ENCODE results near the gene LYL1.

LYL1 gene

DNA sequence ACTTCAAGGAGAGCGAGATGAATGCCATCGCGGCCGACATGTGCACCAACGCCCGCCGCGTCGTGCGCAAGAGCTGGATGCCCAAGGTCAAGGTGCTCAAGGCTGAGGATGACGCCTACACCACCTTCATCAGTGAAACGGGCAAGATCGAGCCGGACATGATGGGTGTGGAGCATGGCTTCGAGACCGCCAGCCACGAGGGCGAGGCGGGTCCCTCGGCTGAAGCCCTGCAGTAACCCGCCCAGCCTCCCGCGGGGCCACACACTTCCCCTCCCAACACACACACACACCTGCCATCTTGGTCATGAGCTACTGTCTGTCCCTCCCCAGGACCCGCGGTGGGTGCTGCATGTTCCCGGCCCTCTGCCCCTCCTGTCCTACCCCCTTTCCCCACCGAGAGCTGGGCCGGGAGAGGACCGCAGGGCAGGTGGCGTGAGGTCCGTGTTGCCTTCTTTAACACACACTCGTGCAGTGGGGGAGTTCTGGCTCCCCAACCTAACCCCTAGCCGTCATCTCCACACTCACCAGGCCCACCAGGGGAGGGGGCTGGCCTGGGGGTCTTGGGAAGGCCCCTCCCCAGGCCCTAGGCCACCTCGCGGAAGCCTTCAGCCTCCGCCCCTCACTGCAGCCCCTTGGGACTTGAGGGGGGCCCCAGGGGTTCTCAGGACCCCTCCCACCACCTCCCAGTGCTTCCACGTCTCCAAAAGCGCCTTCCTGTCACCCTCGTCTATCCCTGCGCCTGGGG is 35.7 kb upstream of the LYL1 start:
- Histone ChIP-seq H3K9me3 (ENCODE audit: control insufficient read depth, insufficient read depth, low read depth, low read length) (no peaks in the 10 kb centered on the region), H3K9ac (ENCODE audit: low read length) (no peak overlapping the region), H3K27ac (ENCODE audit: low read depth, low read length) (no peak overlapping the region), H3K4me3 (ENCODE audit: low read depth, low read length) (no peak overlapping the region), H3K4me1 (ENCODE audit: control insufficient read depth, insufficient read depth, low read length) (no peaks in the 10 kb centered on the region), H3K36me3 (ENCODE audit: control insufficient read depth, insufficient read depth, low read length) (peaks cover 59% of the 10 kb centered on the region), H3K27me3 (ENCODE audit: control insufficient read depth, insufficient read depth, low read length) (no peaks in the 10 kb centered on the region)

DNA sequence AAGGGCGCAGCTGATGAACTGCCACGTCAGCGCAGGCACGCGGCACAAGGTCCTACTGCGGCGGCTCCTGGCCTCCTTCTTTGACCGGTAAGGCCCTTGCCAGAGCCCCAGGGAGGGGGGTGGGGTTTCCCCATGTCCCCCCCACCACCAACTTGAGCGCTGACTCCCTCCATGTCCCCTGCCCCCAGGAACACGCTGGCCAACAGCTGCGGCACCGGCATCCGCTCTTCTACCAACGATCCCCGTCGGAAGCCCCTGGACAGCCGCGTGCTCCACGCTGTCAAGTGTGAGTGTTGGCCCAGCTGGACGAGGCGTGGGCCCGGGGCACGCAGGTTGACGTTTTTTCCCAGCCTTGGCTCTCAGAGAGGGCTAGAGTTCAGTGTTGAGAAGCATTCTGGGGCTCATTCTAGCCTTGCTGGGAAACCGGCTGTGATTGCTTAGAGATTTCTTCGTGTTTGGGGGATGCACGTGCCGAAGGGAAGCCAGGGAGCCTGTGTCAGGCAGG is 34.7 kb upstream of the LYL1 start:
- Histone ChIP-seq H3K4me1 (ENCODE audit: control insufficient read depth, insufficient read depth, low read length) (no peaks in the 10 kb centered on the region), H3K36me3 (ENCODE audit: control insufficient read depth, insufficient read depth, low read length) (peaks cover 68% of the 10 kb centered on the region), H3K9ac (ENCODE audit: low read length) (no peak overlapping the region), H3K9me3 (ENCODE audit: control insufficient read depth, insufficient read depth, low read depth, low read length) (no peaks in the 10 kb centered on the region), H3K27me3 (ENCODE audit: control insufficient read depth, insufficient read depth, low read length) (no peaks in the 10 kb centered on the region), H3K27ac (ENCODE audit: low read depth, low read length) (no peak overlapping the region), H3K4me3 (ENCODE audit: low read depth, low read length) (no peak overlapping the region)

DNA sequence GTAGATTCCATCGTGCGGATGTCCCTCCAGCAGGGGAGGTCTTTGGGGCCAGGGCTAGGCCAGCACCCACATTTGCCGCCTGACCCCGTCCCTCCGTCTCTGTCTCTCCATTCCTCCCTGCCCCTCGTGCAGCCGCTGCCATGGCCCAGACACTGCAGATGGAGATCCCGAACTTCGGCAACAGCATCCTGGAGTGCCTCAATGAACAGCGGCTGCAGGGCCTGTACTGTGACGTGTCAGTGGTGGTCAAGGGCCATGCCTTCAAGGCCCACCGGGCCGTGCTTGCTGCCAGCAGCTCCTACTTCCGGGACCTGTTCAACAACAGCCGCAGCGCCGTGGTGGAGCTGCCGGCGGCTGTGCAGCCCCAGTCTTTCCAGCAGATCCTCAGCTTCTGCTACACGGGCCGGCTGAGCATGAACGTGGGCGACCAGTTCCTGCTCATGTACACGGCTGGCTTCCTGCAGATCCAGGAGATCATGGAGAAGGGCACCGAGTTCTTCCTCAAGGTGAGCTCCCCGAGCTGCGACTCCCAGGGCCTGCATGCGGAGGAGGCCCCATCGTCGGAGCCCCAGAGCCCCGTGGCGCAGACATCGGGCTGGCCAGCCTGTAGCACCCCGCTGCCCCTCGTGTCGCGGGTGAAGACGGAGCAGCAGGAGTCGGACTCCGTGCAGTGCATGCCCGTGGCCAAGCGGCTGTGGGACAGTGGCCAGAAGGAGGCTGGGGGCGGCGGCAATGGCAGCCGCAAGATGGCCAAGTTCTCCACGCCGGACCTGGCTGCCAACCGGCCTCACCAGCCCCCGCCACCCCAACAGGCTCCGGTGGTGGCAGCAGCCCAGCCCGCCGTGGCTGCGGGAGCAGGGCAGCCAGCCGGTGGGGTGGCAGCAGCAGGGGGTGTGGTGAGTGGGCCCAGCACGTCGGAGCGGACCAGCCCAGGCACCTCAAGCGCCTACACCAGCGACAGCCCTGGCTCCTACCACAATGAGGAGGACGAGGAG is 32.7 kb upstream of the LYL1 start:
- H3K36me3 ChIP-seq (ENCODE audit: control insufficient read depth, insufficient read depth, low read length) = peaks cover 74% of the 10 kb centered on the region
- H3K9ac ChIP-seq (ENCODE audit: low read length) = no peak overlapping the region
- no peak overlapping the region for H3K4me3 ChIP-seq (ENCODE audit: low read depth, low read length)
- H3K4me1 ChIP-seq (ENCODE audit: control insufficient read depth, insufficient read depth, low read length) = no peaks in the 10 kb centered on the region
- no peaks in the 10 kb centered on the region for H3K9me3 ChIP-seq (ENCODE audit: control insufficient read depth, insufficient read depth, low read depth, low read length)
- H3K27me3 ChIP-seq (ENCODE audit: control insufficient read depth, insufficient read depth, low read length) = no peaks in the 10 kb centered on the region
- H3K27ac ChIP-seq (ENCODE audit: low read depth, low read length) = no peak overlapping the region

DNA sequence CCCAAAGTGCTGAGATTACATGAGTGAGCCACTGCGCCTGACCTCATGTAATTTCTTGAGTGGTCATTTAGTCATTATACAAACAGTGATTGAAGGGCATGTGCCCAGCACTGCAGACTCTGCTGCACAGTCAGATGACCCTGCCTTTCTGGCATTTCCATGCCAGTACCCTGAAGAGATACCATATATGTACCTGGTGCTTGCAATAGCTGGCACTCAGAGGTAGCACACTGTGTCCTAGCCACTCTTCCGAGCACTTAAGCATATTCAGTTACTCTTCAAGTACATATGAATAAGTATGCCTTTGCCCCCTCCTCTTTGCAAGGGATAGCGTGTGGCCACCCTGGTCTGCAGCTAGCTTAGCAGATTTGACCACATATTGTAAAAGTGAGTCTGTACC is 32.0 kb upstream of the LYL1 start:
- H3K4me1 ChIP-seq (ENCODE audit: control insufficient read depth, insufficient read depth, low read length) = no peaks in the 10 kb centered on the region
- H3K36me3 ChIP-seq (ENCODE audit: control insufficient read depth, insufficient read depth, low read length) = peaks cover 74% of the 10 kb centered on the region
- no peak overlapping the region for H3K27ac ChIP-seq (ENCODE audit: low read depth, low read length)
- no peaks in the 10 kb centered on the region for H3K27me3 ChIP-seq (ENCODE audit: control insufficient read depth, insufficient read depth, low read length)
- H3K9ac ChIP-seq (ENCODE audit: low read length) = no peak overlapping the region
- no peak overlapping the region for H3K4me3 ChIP-seq (ENCODE audit: low read depth, low read length)
- H3K9me3 ChIP-seq (ENCODE audit: control insufficient read depth, insufficient read depth, low read depth, low read length) = no peaks in the 10 kb centered on the region

DNA sequence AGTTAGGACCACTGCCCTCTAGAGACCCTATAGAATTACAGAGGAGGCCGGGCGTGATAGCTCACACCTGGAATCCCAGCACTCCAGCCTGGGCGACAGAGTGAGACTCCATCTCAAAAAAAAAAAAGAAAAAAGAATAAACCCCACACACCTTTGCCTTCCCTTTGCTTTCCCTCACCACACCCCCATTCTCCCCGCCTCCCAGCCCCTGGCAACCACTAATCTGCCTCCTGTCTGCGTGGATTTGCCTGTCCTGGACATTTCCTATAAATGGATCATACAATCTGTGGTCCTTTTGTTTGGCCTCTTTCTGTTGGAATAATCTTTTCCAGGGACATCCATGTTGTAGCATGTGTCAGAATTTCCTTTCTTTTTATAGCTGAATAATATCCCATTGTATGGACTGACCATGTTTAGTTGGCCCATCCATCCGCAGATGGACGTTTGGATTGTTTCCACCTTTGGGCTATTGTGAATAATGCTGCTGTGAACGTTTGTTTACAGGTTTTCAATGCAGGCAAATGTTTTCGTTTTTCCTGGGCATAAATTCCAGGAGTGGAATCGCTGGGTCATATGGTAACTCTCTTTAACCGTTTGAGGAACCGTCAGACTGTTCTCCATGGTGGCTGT is 30.7 kb upstream of the LYL1 start:
- no peak overlapping the region for H3K27ac ChIP-seq (ENCODE audit: low read depth, low read length)

DNA sequence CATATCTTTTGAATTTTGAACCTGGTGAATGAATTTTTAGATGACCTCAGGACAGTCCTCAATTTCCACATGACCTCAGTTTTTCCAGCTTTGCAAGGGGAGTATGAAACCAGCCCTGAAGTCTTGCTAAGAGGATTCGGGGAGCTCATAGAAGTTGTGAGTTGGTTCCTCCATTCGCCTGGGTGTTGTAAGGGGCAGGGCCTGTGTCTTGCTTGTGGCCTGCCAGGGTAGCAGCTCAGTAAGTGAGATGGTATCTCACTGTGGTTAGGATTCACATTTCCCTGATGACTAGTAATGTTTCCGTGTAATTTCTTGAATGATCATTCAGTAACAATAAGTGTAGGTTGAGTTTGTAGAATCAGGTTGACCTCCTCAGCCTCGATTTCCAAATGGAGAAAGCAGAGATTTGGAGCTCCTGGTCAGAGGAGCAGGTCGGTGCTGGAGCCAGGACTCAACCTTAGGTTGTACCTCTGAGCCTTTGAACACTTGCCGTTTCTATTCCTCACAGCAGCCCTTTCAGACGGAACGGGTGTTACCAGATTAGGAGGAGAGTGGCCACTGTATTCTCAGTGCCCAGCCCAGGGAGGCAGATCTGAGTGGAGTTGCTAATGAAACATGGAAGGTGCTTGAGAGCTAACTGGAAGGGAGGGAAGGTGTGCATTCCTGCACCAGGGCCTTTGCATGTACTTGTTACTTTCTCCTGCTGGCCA is 30.0 kb upstream of the LYL1 start:
- Histone ChIP-seq H3K4me1 (ENCODE audit: control insufficient read depth, insufficient read depth, low read length) (no peaks in the 10 kb centered on the region), H3K27ac (ENCODE audit: low read depth, low read length) (no peak overlapping the region), H3K36me3 (ENCODE audit: control insufficient read depth, insufficient read depth, low read length) (peaks cover 61% of the 10 kb centered on the region), H3K9ac (ENCODE audit: low read length) (no peak overlapping the region), H3K9me3 (ENCODE audit: control insufficient read depth, insufficient read depth, low read depth, low read length) (no peaks in the 10 kb centered on the region), H3K27me3 (ENCODE audit: control insufficient read depth, insufficient read depth, low read length) (no peaks in the 10 kb centered on the region), H3K4me3 (ENCODE audit: low read depth, low read length) (no peak overlapping the region)

More for the DNA sequence above, 30.7 kb upstream of the LYL1 start:
- H3K27me3 ChIP-seq (ENCODE audit: control insufficient read depth, insufficient read depth, low read length) = no peaks in the 10 kb centered on the region
- H3K4me1 ChIP-seq (ENCODE audit: control insufficient read depth, insufficient read depth, low read length) = no peaks in the 10 kb centered on the region
- no peak overlapping the region for H3K4me3 ChIP-seq (ENCODE audit: low read depth, low read length)
- H3K9ac ChIP-seq (ENCODE audit: low read length) = no peak overlapping the region
- H3K36me3 ChIP-seq (ENCODE audit: control insufficient read depth, insufficient read depth, low read length) = peaks cover 68% of the 10 kb centered on the region
- no peaks in the 10 kb centered on the region for H3K9me3 ChIP-seq (ENCODE audit: control insufficient read depth, insufficient read depth, low read depth, low read length)

DNA sequence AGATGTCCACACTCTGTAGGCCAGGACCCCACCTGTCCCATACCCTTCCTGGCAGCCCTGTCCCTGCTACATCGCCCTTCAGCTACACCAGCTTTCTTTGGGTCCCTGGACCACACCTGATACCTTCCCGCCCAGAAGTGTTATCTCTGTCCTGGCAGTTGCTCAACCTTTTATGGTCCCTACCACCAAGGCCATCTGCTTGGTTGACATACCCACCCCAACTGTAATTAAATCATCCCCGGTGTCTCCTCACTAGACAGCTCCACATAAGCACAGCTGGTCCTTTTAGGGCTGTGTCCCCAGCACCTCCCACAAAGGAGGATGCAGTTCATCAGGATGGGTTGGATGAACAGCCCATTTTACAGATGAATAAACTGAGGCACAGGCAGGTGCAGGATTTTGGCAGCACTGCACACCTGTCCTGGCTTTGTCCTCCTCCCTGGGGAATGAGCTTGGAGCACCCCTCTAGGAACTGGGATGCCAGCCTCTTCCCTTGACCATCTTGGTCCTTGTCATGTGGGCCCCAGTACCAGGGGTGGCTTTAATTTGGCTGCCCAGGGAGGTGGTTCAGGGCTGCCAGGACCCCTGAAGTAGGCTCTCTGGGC is 28.3 kb upstream of the LYL1 start:
- Histone ChIP-seq H3K27me3 (ENCODE audit: control insufficient read depth, insufficient read depth, low read length) (no peaks in the 10 kb centered on the region), H3K4me3 (ENCODE audit: low read depth, low read length) (no peak overlapping the region), H3K9ac (ENCODE audit: low read length) (no peak overlapping the region), H3K27ac (ENCODE audit: low read depth, low read length) (no peak overlapping the region), H3K4me1 (ENCODE audit: control insufficient read depth, insufficient read depth, low read length) (no peaks in the 10 kb centered on the region), H3K9me3 (ENCODE audit: control insufficient read depth, insufficient read depth, low read depth, low read length) (no peaks in the 10 kb centered on the region), H3K36me3 (ENCODE audit: control insufficient read depth, insufficient read depth, low read length) (peaks cover 53% of the 10 kb centered on the region)

DNA sequence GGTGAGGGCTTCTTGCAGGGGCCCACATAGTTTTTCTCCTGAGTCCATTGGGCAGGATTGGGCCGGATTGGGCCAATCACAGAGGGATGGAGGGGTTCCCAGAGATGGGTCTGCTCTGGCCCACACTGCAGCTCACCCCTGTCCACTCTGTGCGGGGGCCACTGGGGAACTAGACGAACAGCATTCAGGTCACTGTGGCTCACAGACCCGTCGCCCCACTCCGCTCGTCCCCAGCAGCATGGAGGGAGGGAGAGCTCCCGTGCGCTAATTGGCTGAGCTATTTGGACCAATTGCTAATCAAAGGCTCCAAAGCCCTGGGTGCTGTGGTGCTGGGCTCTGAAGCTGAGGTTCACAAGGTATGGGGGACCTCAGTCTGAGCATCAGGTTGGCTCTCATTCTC is 26.7 kb upstream of the LYL1 start:
- Histone ChIP-seq H3K27me3 (ENCODE audit: control insufficient read depth, insufficient read depth, low read length) (no peaks in the 10 kb centered on the region), H3K36me3 (ENCODE audit: control insufficient read depth, insufficient read depth, low read length) (peaks cover 45% of the 10 kb centered on the region), H3K9ac (ENCODE audit: low read length) (no peak overlapping the region), H3K4me3 (ENCODE audit: low read depth, low read length) (no peak overlapping the region), H3K4me1 (ENCODE audit: control insufficient read depth, insufficient read depth, low read length) (no peaks in the 10 kb centered on the region), H3K9me3 (ENCODE audit: control insufficient read depth, insufficient read depth, low read depth, low read length) (no peaks in the 10 kb centered on the region), H3K27ac (ENCODE audit: low read depth, low read length) (no peak overlapping the region)

DNA sequence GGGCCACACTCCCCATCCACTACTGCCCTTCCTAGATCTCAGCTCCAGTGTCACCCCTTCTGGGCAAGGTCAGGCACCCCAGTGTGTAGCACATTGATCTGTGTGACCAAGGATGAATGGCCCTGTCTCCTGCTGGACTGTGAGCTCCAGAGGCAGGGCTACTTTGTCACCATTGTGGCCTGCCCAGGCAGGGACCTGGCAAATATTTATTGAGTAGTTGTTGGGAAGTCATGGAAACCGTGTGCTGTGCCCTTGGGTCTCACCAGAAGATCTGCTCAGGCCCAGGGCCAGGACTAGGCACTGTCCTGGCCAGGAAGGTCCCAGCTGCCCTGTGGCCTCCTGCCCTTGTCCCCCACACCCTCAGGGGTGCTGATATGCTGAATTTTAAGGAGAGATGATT is 25.9 kb upstream of the LYL1 start:
- H3K27me3 ChIP-seq (ENCODE audit: control insufficient read depth, insufficient read depth, low read length) = no peaks in the 10 kb centered on the region
- H3K9ac ChIP-seq (ENCODE audit: low read length) = no peak overlapping the region
- H3K4me3 ChIP-seq (ENCODE audit: low read depth, low read length) = no peak overlapping the region
- H3K4me1 ChIP-seq (ENCODE audit: control insufficient read depth, insufficient read depth, low read length) = no peaks in the 10 kb centered on the region
- H3K36me3 ChIP-seq (ENCODE audit: control insufficient read depth, insufficient read depth, low read length) = peaks cover 40% of the 10 kb centered on the region
- H3K9me3 ChIP-seq (ENCODE audit: control insufficient read depth, insufficient read depth, low read depth, low read length) = no peaks in the 10 kb centered on the region
- H3K27ac ChIP-seq (ENCODE audit: low read depth, low read length) = no peak overlapping the region

DNA sequence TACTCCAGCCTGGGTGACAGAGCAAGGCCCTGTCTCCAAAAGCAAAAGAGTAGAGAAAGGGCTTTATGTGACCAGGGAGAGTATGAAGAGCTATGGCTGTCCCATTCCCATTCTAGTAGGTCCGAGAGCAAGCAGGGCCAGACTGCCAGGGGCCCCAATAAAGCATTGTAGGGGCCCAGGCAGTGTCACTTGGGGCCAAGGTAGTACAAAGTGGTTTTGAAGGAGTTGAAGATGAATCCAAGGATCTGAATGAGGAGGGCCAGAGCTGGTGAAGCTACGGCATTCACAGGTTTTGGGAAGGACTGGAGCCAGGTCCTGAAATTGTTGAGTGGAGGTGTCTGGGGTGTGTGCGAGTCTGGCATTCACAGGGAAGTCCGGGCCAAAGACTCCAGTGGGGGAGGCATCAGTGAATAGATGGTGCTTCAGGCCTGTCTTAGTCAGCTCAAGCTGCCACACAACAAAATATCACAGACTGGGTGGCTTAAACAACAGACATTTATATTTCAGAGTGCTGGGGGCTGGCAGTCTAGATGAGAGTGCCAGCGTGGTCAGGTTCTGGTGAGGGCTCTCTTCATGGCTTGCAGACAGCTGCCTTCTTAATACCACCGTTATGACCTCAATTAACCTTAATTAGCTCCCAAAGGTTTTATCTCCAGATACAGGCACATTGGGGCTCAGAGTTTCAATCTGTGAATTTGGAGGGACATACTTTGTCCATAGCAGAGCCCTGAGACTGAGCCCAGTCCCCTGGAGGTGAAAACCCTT is 25.3 kb upstream of the LYL1 start:
- no peaks in the 10 kb centered on the region for H3K27me3 ChIP-seq (ENCODE audit: control insufficient read depth, insufficient read depth, low read length)
- peaks cover 35% of the 10 kb centered on the region for H3K36me3 ChIP-seq (ENCODE audit: control insufficient read depth, insufficient read depth, low read length)
- H3K4me3 ChIP-seq (ENCODE audit: low read depth, low read length) = no peak overlapping the region
- H3K9me3 ChIP-seq (ENCODE audit: control insufficient read depth, insufficient read depth, low read depth, low read length) = no peaks in the 10 kb centered on the region
- H3K27ac ChIP-seq (ENCODE audit: low read depth, low read length) = no peak overlapping the region
- no peak overlapping the region for H3K9ac ChIP-seq (ENCODE audit: low read length)
- no peaks in the 10 kb centered on the region for H3K4me1 ChIP-seq (ENCODE audit: control insufficient read depth, insufficient read depth, low read length)

Measured in HUES6 (cell line).